A549 treated with CORT108297 at 1 μM for 4 hours (cell line): Measurements from ENCODE around the gene TAP2. TPM values are rescaled to one million over a fixed set of nuclear protein-coding genes. Genes with fewer than 3 reads are reported as not detected.

Experiments
- total RNA-seq: library from RNA; stranded (reverse); fragments of 200-300 nt; extraction: Qiagen RNA extraction; gene quantifications from 5 replicates; pipeline ENCODE4 v1.2.3, GENCODE V29; 2022

TAP2 gene
- total RNA-seq, result 10.6 to 24.0 TPM (median 19.8 TPM) in 5 replicates

GRCh38 chr6:32838114-32838958, at the start of gene TAP2:
TSS of gene TAP2 (minus strand) at chr6:32838739. CDS start at chr6:32838233, 506 bp downstream.

GRCh38 chr6:32853541-32854375, 15.2 kb upstream of the TAP2 start, which contains the start of the genes PSMB9 and TAP1:
TSS of gene PSMB9 (plus strand) at chr6:32854192. CDS start at chr6:32854230, 38 bp downstream.
TSS of gene TAP1 (minus strand) at chr6:32853704. CDS start at chr6:32853636, 68 bp downstream.

GRCh38 chr6:32843979-32844838, 5.7 kb upstream of the TAP2 start, which contains the start of gene PSMB8:
TSS of gene PSMB8 (minus strand) at chr6:32844047. CDS start at chr6:32843996, 51 bp downstream.

GRCh38 chr6:32816746-32817204, 21.8 kb downstream of the TAP2 start, which contains the start of gene HLA-DOB:
TSS of gene HLA-DOB (minus strand) at chr6:32817002. CDS start at chr6:32816951, 51 bp downstream.

Other genes with a start within 250 kb of the TAP2 start
- gene HLA-DRB1, start 248.9 kb downstream of the TAP2 start, total RNA-seq, result not detected in 5 replicates
- gene HLA-DQA1, start 201.3 kb downstream of the TAP2 start, total RNA-seq, result not detected in 5 replicates
- gene HLA-DQB1, start 172.1 kb downstream of the TAP2 start, total RNA-seq, result not detected in 5 replicates
- gene HLA-DQA2, start 97.3 kb downstream of the TAP2 start, total RNA-seq, result not detected in 5 replicates
- not detected in 5 replicates for gene HLA-DQB2, start 75.2 kb downstream of the TAP2 start, total RNA-seq
- gene HLA-DOB, start 21.7 kb downstream of the TAP2 start, total RNA-seq, result 0.12 to 0.35 TPM (median 0.18 TPM) in 5 replicates
- gene PSMB8, start 5.3 kb upstream of the TAP2 start, total RNA-seq, result 20.3 to 22.9 TPM (median 21.4 TPM) in 5 replicates
- gene TAP1, start 15.0 kb upstream of the TAP2 start, total RNA-seq, result 33.2 to 38.3 TPM (median 34.9 TPM) in 5 replicates
- gene PSMB9, start 15.5 kb upstream of the TAP2 start, total RNA-seq, result 15.7 to 25.5 TPM (median 18.9 TPM) in 5 replicates
- 1.5 to 2.5 TPM (median 1.6 TPM) in 5 replicates for gene HLA-DMB, start 102.3 kb upstream of the TAP2 start, total RNA-seq
- gene HLA-DMA, start 114.4 kb upstream of the TAP2 start, total RNA-seq, result 2.4 to 3.6 TPM (median 2.7 TPM) in 5 replicates
- gene BRD2, start 129.9 kb upstream of the TAP2 start, total RNA-seq, result 121 to 148 TPM (median 126 TPM) in 5 replicates
- 0.14 TPM in 1 of 5 replicates, not detected in the others for gene HLA-DOA, start 170.9 kb upstream of the TAP2 start, total RNA-seq
- gene HLA-DPA1, start 234.9 kb upstream of the TAP2 start, total RNA-seq, result 0.05 to 0.22 TPM in 2 of 5 replicates, not detected in the others
- gene HLA-DPB1, start 237.3 kb upstream of the TAP2 start, total RNA-seq, result not detected in 5 replicates